ENCODE data around the gene TAPBP. TPM values are rescaled to one million over a fixed set of nuclear protein-coding genes. Genes with fewer than 3 reads are reported as not detected.
"Not testable (repeated sequence)": the region's sequence is repeated elsewhere in the genome, so short reads cannot be mapped to it uniquely, and the experiment has no call there.

Gene TAPBP
- total RNA-seq, 1 experiment from 2014 or later = 80.1 TPM

- peaks cover 7 to 32% of the 10 kb centered on the region in 2 experiments; a peak in 3 of 4 replicates for H3K36me3 ChIP-seq (ENCODE audit: control insufficient read depth in 1 of 2, insufficient read depth in 2 of 2, low read length in 2 of 2)
- no TSS peak for BruUV-seq (replicated peaks)
- TF ChIP-seq CBX3 (IDR thresholded peaks at IDR 0.05; ENCODE audit: low read depth) = no peak
- no peak for TF ChIP-seq RAD21 (IDR thresholded peaks at IDR 0.05; ENCODE audit: low read depth)
- TF ChIP-seq REST (IDR thresholded peaks at IDR 0.05; ENCODE audit: low read depth) = no peak
- no peak for TF ChIP-seq SP1 (IDR thresholded peaks at IDR 0.05; ENCODE audit: low read depth)
- no peak for TF ChIP-seq ZNF274 (IDR thresholded peaks at IDR 0.05; ENCODE audit: low read depth, low read length)
- no peak for TF ChIP-seq JUND (IDR thresholded peaks at IDR 0.05)
Measured at GRCh38 chr6:33264015-33264414, 49.9 kb downstream of the TAPBP start.

GRCh38 chr6:33262490-33262889, 51.4 kb downstream of the TAPBP start:
- H3K27ac ChIP-seq (ENCODE audit: low read depth, low read length); RAD21 ChIA-PET (ENCODE audit: low non-redundant PET in 1 of 2, low total read pairs in 2 of 2, uncharacterized antibody in 2 of 2, unreplicated experiment in 2 of 2); H3K79me2 ChIP-seq (ENCODE audit: insufficient read depth, low read length); H3K9me2 ChIP-seq (ENCODE audit: insufficient read depth); ATAC-seq; DNase-seq (ENCODE audit: low read depth, low spot score); BruUV-seq (replicated peaks); H2AFZ ChIP-seq (ENCODE audit: low read depth, low read length, poor library complexity, severe bottlenecking); H3K4me3 ChIP-seq (replicated peaks in 1 of 2; ENCODE audit: low read depth in 1 of 2, low read length in 2 of 2); H4K20me1 ChIP-seq (ENCODE audit: insufficient read depth); H3K9me3 ChIP-seq (ENCODE audit: control insufficient read depth in 1 of 2, insufficient read depth in 1 of 2, low read depth in 1 of 2, low read length in 2 of 2); intact Hi-C loops (cut with micrococcal nuclease); H3K27me3 ChIP-seq (ENCODE audit: insufficient read depth, low read length); H3K9ac ChIP-seq (ENCODE audit: low read length); H3K4me2 ChIP-seq (ENCODE audit: low read length): not testable (repeated sequence)
- Histone ChIP-seq H3K36me3 (ENCODE audit: control insufficient read depth in 1 of 2, insufficient read depth in 2 of 2, low read length in 2 of 2) (peaks cover 4 to 18% of the 10 kb centered on the region in 2 experiments; a peak in 3 of 4 replicates), H3K4me1 (ENCODE audit: control insufficient read depth in 1 of 2, insufficient read depth in 2 of 2, low read length in 2 of 2) (peaks cover 33 to 47% of the 10 kb centered on the region in 2 experiments)
- ChIA-PET POLR2A (interaction anchor here (0.6 to 4.5 kb wide), 3 partner anchors 9 to 63 kb away, joined by 6 to 19 read pairs (median 19); partner anchors contain the start of genes RPS18 and VPS52), CTCF (interaction anchor here (5.1 kb wide), 1 partner anchor 14 kb away, joined by 33 read pairs; no protein-coding TSS in a partner anchor)

More at GRCh38 chr6:33264015-33264414, 49.9 kb downstream of the TAPBP start:
- no peaks in the 10 kb centered on the region for H3K79me2 ChIP-seq (ENCODE audit: insufficient read depth, low read length)
- no peaks in the 10 kb centered on the region for H4K20me1 ChIP-seq (ENCODE audit: insufficient read depth)
- no peak overlapping the region for H3K4me2 ChIP-seq (ENCODE audit: low read length)
- H3K4me3 ChIP-seq (replicated peaks in 1 of 2; ENCODE audit: low read depth in 1 of 2, low read length in 2 of 2) = no peak overlapping the region
- POLR2A ChIA-PET = interaction anchor here (1.2 kb wide), 1 partner anchor 131 kb away, joined by 3 read pairs; no protein-coding TSS in a partner anchor
- no peak overlapping the region for H3K9ac ChIP-seq (ENCODE audit: low read length)
- no peak for DNase-seq (ENCODE audit: low read depth, low spot score)
- H3K27me3 ChIP-seq (ENCODE audit: insufficient read depth, low read length) = no peaks in the 10 kb centered on the region
- H3K9me2 ChIP-seq (ENCODE audit: insufficient read depth) = no peaks in the 10 kb centered on the region
- H3K4me1 ChIP-seq (ENCODE audit: control insufficient read depth in 1 of 2, insufficient read depth in 2 of 2, low read length in 2 of 2) = peaks cover 18 to 32% of the 10 kb centered on the region in 2 experiments
- H3K27ac ChIP-seq (ENCODE audit: low read depth, low read length) = no peak overlapping the region; the same call in 1 of the 2 replicates
- RAD21 ChIA-PET (ENCODE audit: low non-redundant PET in 1 of 2, low total read pairs in 2 of 2, uncharacterized antibody in 2 of 2, unreplicated experiment in 2 of 2) = no interaction called here
- H3K9me3 ChIP-seq (ENCODE audit: control insufficient read depth in 1 of 2, insufficient read depth in 1 of 2, low read depth in 1 of 2, low read length in 2 of 2) = no peaks in the 10 kb centered on the region
- H2AFZ ChIP-seq (ENCODE audit: low read depth, low read length, poor library complexity, severe bottlenecking) = no peak overlapping the region
- CTCF ChIA-PET = no interaction called here
- ATAC-seq = 0 out of 2 replicates have a peak, but pooled peaks have one; percentile 12
- intact Hi-C loops (cut with micrococcal nuclease) = no loop called here

Data from HCT116 (cell line).